K562 (cell line): ENCODE data around the gene NUBP2. TPM values are rescaled to one million over a fixed set of nuclear protein-coding genes. Genes with fewer than 3 reads are reported as not detected.

Experiments
- ADNP ChIP-seq: fragments of 200-800 bp; sonication (Bioruptor generic); IDR thresholded peaks from 2 replicates; pipeline ENCODE4 v1.6.1; 2016; ENCODE audit warnings: missing genetic modification characterization, missing compliant biosample characterization
- CEBPB ChIP-seq: fragments of 450-650 bp; IDR thresholded peaks from 2 replicates; pipeline ENCODE4 v1.6.1; 2016; ENCODE audit warnings: missing genetic modification characterization, missing compliant biosample characterization
- CREBBP ChIP-seq: IDR thresholded peaks from one replicate; pipeline ENCODE4 v1.6.1; 2012; ENCODE audit warnings: low read depth, mild to moderate bottlenecking, control low read depth, inconsistent platforms, low read length
- GABPB2 ChIP-seq: fragments of 250-450 bp; sonication (Bioruptor Pico); conservative IDR thresholded peaks from 2 replicates; pipeline ENCODE4 v1.5.1; 2021; ENCODE audit warnings: mild to moderate bottlenecking
- HDAC8 ChIP-seq: fragments of 450-650 bp; IDR thresholded peaks from 2 replicates; pipeline ENCODE4 v1.6.1; 2016; ENCODE audit warnings: mild to moderate bottlenecking, missing genetic modification characterization, moderate library complexity, missing compliant biosample characterization
- HNRNPLL ChIP-seq: fragments of 200-400 bp; formaldehyde crosslinking; IDR thresholded peaks from 2 replicates; pipeline ENCODE4 v1.6.1; 2017; ENCODE audit warnings: low read length, low read depth, mild to moderate bottlenecking; ENCODE audit not compliant: poor library complexity, severe bottlenecking
- KLF10 ChIP-seq: fragments of 250-450 bp; sonication (Bioruptor Pico); IDR thresholded peaks from 2 replicates; pipeline ENCODE4 v1.6.1; 2021; ENCODE audit warnings: matching md5 sums
- MEF2A ChIP-seq: IDR thresholded peaks from 2 replicates; pipeline ENCODE4 v1.6.1; 2011; ENCODE audit warnings: low read depth, mild to moderate bottlenecking, low read length, moderate library complexity; ENCODE audit not compliant: control insufficient read depth
- MXD1 ChIP-seq: fragments of 250-450 bp; sonication (Bioruptor Pico); IDR thresholded peaks from 2 replicates; pipeline ENCODE4 v1.8.0; 2021; ENCODE audit warnings: borderline replicate concordance, mild to moderate bottlenecking, moderate library complexity; ENCODE audit not compliant: poor library complexity, severe bottlenecking
- NFE2 ChIP-seq: IDR thresholded peaks from 2 replicates; pipeline ENCODE4 v1.6.1; 2014; ENCODE audit warnings: antibody characterized with exemption, low read depth
- NR1H2 ChIP-seq: sonication (generic); formaldehyde crosslinking; IDR thresholded peaks from 2 replicates; pipeline ENCODE4 v1.4.0; 2020; ENCODE audit warnings: mild to moderate bottlenecking, missing genetic modification reagents
- RBM25 ChIP-seq: fragments of 200-400 bp; formaldehyde crosslinking; IDR thresholded peaks from 2 replicates; pipeline ENCODE4 v1.6.1; 2018; ENCODE audit warnings: low read length, low read depth, moderate library complexity; ENCODE audit not compliant: severe bottlenecking
- RHOXF2B ChIP-seq: fragments of 250-450 bp; sonication (Bioruptor Pico); conservative IDR thresholded peaks from 2 replicates; pipeline ENCODE4 v1.5.1; 2021
- SRSF7 ChIP-seq: fragments of 200-400 bp; formaldehyde crosslinking; optimal IDR thresholded peaks from 2 replicates; pipeline ENCODE3; 2017; ENCODE audit warnings: mild to moderate bottlenecking, low read depth, low read length
- SRSF9 ChIP-seq: fragments of 200-400 bp; formaldehyde crosslinking; IDR thresholded peaks from 2 replicates; pipeline ENCODE4 v1.6.1; 2017; ENCODE audit warnings: low read depth, low read length, borderline replicate concordance
- TBP ChIP-seq: optimal IDR thresholded peaks from 2 replicates; pipeline ENCODE3; 2011; ENCODE audit warnings: low read depth, low read length, improper control_type of control experiment
- ZFP36 ChIP-seq: fragments of 150-350 bp; IDR thresholded peaks from 2 replicates; pipeline ENCODE4 v1.6.1; 2018; ENCODE audit warnings: low read length, low read depth; ENCODE audit not compliant: partially characterized antibody
- ZNF140 ChIP-seq: fragments of 250-450 bp; sonication (Bioruptor Pico); IDR thresholded peaks from 2 replicates; pipeline ENCODE4 v1.8.0; 2021; ENCODE audit warnings: moderate library complexity, mild to moderate bottlenecking, inconsistent platforms
- ZNF174 ChIP-seq: fragments of 250-450 bp; sonication (Bioruptor Pico); IDR thresholded peaks from 2 replicates; pipeline ENCODE4 v1.4.0; 2020; ENCODE audit warnings: mild to moderate bottlenecking
- ZNF584 ChIP-seq: fragments of 200-800 bp; sonication (Bioruptor generic); IDR thresholded peaks from 2 replicates; pipeline ENCODE4 v1.6.1; 2016; ENCODE audit warnings: low read depth, mild to moderate bottlenecking, missing genetic modification characterization, missing compliant biosample characterization
- polyA plus RNA-seq, 8 experiments: library from polyadenylated mRNA; depleted of rRNA in 4 of 8; stranded (reverse) in 5 of 8; unstranded in 3 of 8; fragments of >200 nt; fragmentation: Nextera tagmentation in 2 of 8; fragmentation: Illumina TruSeq in 1 of 8; extraction: Ambion mirVana in 2 of 8; extraction: Trizol in 1 of 8; gene quantifications; 2 replicates each; pipeline versions ENCODE4 v1.2.1 to v1.2.3, GENCODE V29; 2011 to 2014; ENCODE audit warnings: inconsistent platforms in 1 of 8, missing spikeins in 1 of 8
- total RNA-seq, 7 experiments: library from RNA; depleted of rRNA in 6 of 7; stranded (reverse); fragments of >200 nt in 6 of 7; fragmentation: Illumina TruSeq in 2 of 7; extraction: Trizol in 2 of 7; gene quantifications; 2 replicates each; pipeline versions ENCODE4 v1.2.1 to v1.2.3, GENCODE V29; 2011 to 2021; ENCODE audit warnings: low replicate concordance in 1 of 7
- TF ChIP-seq, protein P1 (sequence below): fragments of 250-450 bp; sonication (Bioruptor Pico); IDR thresholded peaks from 2 replicates; pipeline ENCODE4 v1.8.0; 2021; ENCODE audit warnings: moderate library complexity, mild to moderate bottlenecking, inconsistent platforms
- TF ChIP-seq, protein P2 (sequence below): fragments of 250-450 bp; sonication (Bioruptor Pico); IDR thresholded peaks from 2 replicates; pipeline ENCODE4 v1.5.0; 2021
- TF ChIP-seq, protein P3 (sequence below): sonication (generic); formaldehyde crosslinking; IDR thresholded peaks from 2 replicates; pipeline ENCODE4 v1.8.1; 2023; ENCODE audit warnings: mild to moderate bottlenecking, missing genetic modification reagents

Gene NUBP2
- total and polyA plus RNA-seq, 9 of the 15 experiments (the other 6 are each of a cell fraction or from before 2014, with no cell fraction given): 1.8 to 115 (median 24.0) TPM

DNA sequence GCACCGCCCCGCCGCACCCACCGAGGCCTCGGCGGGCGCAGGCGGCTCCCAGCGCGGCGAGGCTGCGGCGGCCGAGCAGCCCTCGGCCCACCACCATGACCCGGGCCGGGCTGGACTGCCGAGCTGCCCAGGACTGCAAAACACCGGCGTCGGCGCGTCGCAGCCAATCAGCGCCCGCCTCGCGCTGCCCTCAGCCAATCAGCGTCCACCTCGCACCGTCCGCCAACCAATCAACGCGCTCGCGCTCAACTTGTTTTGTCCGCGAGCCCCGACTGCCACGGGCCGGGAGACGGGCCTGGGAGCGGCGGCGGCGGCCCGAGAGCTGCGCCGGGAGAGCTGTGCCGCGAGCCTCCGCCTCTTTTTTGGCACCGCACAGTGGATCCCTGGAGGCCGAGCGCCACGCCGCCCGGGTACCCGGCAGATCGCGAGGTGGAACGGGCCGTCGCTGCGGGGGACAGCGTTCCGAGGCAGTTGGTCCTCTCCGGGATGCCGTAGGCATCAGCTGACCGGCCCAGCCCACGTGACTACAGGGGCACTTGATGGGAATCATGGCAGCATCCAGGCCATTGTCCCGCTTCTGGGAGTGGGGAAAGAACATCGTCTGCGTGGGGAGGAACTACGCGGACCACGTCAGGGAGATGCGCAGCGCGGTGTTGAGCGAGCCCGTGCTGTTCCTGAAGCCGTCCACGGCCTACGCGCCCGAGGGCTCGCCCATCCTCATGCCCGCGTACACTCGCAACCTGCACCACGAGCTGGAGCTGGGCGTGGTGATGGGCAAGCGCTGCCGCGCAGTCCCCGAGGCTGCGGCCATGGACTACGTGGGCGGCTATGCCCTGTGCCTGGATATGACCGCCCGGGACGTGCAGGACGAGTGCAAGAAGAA is 44.2 kb downstream of the NUBP2 start, which contains the start of the genes FAHD1 and HAGH (continued):
- TF ChIP-seq, protein P1, sequence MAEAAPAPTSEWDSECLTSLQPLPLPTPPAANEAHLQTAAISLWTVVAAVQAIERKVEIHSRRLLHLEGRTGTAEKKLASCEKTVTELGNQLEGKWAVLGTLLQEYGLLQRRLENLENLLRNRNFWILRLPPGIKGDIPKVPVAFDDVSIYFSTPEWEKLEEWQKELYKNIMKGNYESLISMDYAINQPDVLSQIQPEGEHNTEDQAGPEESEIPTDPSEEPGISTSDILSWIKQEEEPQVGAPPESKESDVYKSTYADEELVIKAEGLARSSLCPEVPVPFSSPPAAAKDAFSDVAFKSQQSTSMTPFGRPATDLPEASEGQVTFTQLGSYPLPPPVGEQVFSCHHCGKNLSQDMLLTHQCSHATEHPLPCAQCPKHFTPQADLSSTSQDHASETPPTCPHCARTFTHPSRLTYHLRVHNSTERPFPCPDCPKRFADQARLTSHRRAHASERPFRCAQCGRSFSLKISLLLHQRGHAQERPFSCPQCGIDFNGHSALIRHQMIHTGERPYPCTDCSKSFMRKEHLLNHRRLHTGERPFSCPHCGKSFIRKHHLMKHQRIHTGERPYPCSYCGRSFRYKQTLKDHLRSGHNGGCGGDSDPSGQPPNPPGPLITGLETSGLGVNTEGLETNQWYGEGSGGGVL (CRISPR knock-in tag): no peak
- TF ChIP-seq ZNF584 (CRISPR knock-in tag): no peak
- TF ChIP-seq TBP: peak; percentile 58
- no peak for TF ChIP-seq HDAC8 (tag)
- peak; percentile 7 for TF ChIP-seq ZFP36
- TF ChIP-seq, protein P2, sequence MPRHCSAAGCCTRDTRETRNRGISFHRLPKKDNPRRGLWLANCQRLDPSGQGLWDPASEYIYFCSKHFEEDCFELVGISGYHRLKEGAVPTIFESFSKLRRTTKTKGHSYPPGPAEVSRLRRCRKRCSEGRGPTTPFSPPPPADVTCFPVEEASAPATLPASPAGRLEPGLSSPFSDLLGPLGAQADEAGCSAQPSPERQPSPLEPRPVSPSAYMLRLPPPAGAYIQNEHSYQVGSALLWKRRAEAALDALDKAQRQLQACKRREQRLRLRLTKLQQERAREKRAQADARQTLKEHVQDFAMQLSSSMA (CRISPR knock-in tag): no peak
- no peak for TF ChIP-seq ZNF174 (CRISPR knock-in tag)
- no peak for TF ChIP-seq NFE2
- no peak; the same call in 1 of the 2 replicates for TF ChIP-seq GABPB2
- no peak for TF ChIP-seq KLF10 (CRISPR knock-in tag)
- no peak for TF ChIP-seq ADNP
- TF ChIP-seq MXD1: peak; percentile 71
- TF ChIP-seq NR1H2: no peak
- no peak for TF ChIP-seq SRSF7
- TF ChIP-seq, protein P3, sequence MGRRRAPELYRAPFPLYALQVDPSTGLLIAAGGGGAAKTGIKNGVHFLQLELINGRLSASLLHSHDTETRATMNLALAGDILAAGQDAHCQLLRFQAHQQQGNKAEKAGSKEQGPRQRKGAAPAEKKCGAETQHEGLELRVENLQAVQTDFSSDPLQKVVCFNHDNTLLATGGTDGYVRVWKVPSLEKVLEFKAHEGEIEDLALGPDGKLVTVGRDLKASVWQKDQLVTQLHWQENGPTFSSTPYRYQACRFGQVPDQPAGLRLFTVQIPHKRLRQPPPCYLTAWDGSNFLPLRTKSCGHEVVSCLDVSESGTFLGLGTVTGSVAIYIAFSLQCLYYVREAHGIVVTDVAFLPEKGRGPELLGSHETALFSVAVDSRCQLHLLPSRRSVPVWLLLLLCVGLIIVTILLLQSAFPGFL (CRISPR knock-in tag): no peak
- TF ChIP-seq RHOXF2B (CRISPR knock-in tag): no peak
- TF ChIP-seq MEF2A: no peak
- TF ChIP-seq CEBPB (tag): no peak
- TF ChIP-seq HNRNPLL: peak; percentile 51
- TF ChIP-seq ZNF140 (CRISPR knock-in tag): no peak
- no peak for TF ChIP-seq CREBBP
- TF ChIP-seq SRSF9: no peak
- peak; percentile 100 for TF ChIP-seq RBM25
